Uterus (tissue), 2 donors: ENCODE data around the gene ANXA11.
"Not testable (repeated sequence)": the region's sequence is repeated elsewhere in the genome, so short reads cannot be mapped to it uniquely, and the experiment has no call there.

Experiments used
- POLR2A ChIP-seq, 2 donors: fragments of 450-650 bp; IDR thresholded peaks; one replicate each; pipeline ENCODE4 v1.6.1; 2016; ENCODE audit warnings: antibody characterized with exemption in 2 of 2, mild to moderate bottlenecking in 1 of 2, moderate library complexity in 1 of 2
- TF ChIP-seq, protein P1 (sequence below), 4 experiments: fragments of 200-600 bp in 2 of 4; fragments of 450-650 bp in 2 of 4; sonication (generic) in 2 of 4; IDR thresholded peaks; one replicate each; pipeline ENCODE4 v1.5.1; 2016 to 2019; ENCODE audit warnings: antibody characterized with exemption in 4 of 4, mild to moderate bottlenecking in 2 of 4, moderate library complexity in 1 of 4

DNA sequence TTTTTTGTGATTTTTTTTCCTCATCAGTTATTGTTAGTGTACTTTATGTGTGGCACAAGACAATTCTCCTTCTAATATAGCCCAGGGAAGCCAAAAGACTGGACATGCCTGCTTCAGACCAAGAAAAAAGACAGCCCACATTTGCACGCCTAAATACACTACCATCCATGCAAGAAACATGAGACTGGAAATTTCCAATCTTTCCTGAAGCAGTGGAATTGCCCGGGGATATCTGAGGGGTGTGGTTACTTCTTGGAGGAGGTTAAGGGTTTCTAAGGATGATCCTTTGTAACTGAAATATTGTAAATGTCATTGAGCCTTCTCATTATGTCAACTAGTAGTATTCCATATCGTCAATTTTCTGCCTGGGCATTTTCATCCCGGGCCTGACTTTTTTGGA lies 37.0 kb upstream of the ANXA11 start:
- not testable (repeated sequence) for TF ChIP-seq POLR2A (IDR thresholded peaks at IDR 0.05)
- TF ChIP-seq, protein P1, sequence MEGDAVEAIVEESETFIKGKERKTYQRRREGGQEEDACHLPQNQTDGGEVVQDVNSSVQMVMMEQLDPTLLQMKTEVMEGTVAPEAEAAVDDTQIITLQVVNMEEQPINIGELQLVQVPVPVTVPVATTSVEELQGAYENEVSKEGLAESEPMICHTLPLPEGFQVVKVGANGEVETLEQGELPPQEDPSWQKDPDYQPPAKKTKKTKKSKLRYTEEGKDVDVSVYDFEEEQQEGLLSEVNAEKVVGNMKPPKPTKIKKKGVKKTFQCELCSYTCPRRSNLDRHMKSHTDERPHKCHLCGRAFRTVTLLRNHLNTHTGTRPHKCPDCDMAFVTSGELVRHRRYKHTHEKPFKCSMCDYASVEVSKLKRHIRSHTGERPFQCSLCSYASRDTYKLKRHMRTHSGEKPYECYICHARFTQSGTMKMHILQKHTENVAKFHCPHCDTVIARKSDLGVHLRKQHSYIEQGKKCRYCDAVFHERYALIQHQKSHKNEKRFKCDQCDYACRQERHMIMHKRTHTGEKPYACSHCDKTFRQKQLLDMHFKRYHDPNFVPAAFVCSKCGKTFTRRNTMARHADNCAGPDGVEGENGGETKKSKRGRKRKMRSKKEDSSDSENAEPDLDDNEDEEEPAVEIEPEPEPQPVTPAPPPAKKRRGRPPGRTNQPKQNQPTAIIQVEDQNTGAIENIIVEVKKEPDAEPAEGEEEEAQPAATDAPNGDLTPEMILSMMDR (IDR thresholded peaks at IDR 0.05) = not testable (repeated sequence)
